Vagina (tissue), 2 donors: ENCODE measurements around the gene PIK3R1.

Source experiments
- CTCF ChIP-seq, 3 experiments: fragments of 450-650 bp in 2 of 3; fragments of 200-600 bp in 1 of 3; sonication (generic) in 1 of 3; IDR thresholded peaks; one replicate each; pipeline ENCODE4 v1.5.1; 2017 to 2019; ENCODE audit warnings: antibody characterized with exemption in 3 of 3, mild to moderate bottlenecking in 2 of 3, moderate library complexity in 2 of 3
- POLR2A ChIP-seq, 2 donors: fragments of 450-650 bp; IDR thresholded peaks; one replicate each; pipeline ENCODE4 v1.6.1; 2017; ENCODE audit warnings: antibody characterized with exemption in 2 of 2, mild to moderate bottlenecking in 2 of 2, moderate library complexity in 2 of 2
- POLR2AphosphoS5 ChIP-seq, 2 donors: sonication (generic); formaldehyde crosslinking; IDR thresholded peaks; one replicate each; pipeline ENCODE4 v1.9.0; 2017; ENCODE audit warnings: antibody characterized with exemption in 2 of 2, mild to moderate bottlenecking in 2 of 2, low read depth in 1 of 2; ENCODE audit not compliant: insufficient read depth in 1 of 2

- TF ChIP-seq POLR2A (IDR thresholded peaks at IDR 0.05) = no peak
- no peak for TF ChIP-seq CTCF (IDR thresholded peaks at IDR 0.05)
- TF ChIP-seq POLR2AphosphoS5 (IDR thresholded peaks at IDR 0.05; ENCODE audit: insufficient read depth in 1 of 2, low read depth in 1 of 2) = no peak
Measured at GRCh38 chr5:68283766-68284165, 68.2 kb downstream of the PIK3R1 start.
